EH (cell line): ENCODE data around the gene DENND1B.

Experiments used
- DNase-seq: peaks from one replicate; pipeline ENCODE4 v3.0.0-alpha.2; 2015; ENCODE audit warnings: low read depth

Gene DENND1B

DNA sequence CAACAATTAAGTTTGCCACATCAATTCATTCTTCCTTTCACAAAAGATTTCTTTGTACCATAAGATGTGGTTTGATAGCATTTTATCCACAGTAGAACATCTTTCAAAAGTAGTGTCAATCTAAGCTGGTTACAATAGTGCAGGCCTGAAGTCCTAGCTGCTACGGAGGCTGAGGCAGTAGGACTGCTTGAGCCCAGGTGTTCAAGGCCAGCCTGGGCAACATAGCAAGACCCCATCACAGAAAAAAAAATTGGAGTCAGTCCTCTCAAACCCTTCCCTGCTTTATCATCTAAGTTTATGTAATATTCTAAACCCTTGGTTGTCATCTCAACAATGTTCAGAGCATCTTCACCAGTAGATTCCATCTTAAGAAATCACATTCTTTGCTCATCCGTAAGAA lies 31.7 kb downstream of the DENND1B start:
- no peak for DNase-seq

DNA sequence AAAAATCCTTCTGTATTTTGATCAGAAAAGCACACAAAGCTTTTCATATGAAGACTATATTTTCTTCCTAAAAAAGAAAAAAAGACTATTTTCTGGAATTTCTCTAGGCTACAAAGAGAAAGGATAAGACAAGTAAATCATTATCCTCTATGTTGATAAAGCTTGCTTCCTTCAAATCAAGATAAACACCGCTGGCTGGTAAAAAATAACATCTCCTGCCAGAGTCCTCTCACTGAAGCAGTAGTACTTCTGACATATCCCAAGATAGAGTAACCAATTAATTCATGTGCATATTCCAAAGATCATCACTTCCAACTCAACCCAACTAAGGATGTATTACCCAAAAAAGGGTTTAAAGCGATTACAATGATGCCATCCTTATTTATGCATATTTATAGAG lies 34.3 kb downstream of the DENND1B start:
- DNase-seq = no peak

DNA sequence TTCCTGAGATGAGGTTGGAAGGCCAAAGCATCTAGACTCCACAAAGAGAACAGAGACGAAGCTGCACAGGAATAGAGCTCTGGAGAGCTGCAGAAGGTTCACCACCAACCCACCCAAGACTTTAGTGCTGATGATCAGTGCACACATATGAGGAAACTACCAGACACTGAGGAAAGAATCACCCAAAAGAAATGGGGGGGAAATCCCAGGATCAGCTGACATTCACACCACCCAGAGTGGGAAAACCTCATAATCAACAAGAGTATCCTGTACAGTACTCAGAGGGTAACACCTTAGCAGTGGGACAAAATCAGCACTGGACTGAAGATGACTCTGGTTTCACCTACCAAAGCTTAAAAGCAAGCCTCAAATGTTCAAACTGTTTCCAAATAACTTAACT lies 36.4 kb downstream of the DENND1B start:
- DNase-seq = no peak

DNA sequence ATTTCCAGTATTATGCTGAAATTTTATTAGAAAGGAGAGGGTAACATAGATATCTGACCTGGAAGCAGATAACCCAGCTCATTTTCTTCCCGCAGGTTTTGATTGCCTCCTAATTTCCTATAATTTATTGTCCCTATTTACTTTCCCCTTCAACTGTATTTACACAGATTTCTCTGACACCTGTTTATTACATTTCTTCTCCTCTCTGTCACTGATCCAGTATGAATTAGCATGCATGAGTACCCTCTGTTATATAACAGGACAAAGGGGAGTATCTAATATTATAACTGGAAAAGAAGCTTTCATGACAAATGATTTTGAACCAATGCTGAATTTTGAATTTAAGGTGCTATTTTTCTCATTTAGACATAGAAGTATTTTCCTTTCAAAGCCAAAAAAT lies 37.4 kb downstream of the DENND1B start:
- no peak for DNase-seq

DNA sequence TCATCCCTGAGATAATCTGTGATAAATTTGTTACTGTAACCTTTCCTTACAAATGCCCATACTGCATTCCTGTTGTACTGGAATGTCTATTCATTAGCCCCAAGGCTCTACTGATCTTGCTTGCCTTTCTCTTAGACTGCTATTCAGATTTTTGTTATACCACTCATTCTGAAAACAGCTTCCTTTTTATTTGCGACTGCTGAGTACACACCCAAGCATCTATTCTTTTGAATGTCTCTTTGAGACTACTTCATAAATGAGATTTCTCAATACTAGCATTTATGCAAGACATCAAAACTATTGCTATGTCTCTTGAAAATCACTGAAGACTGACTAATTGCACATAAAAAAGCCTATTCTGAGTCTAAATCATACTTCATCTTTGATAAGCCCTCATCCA lies 38.6 kb downstream of the DENND1B start:
- DNase-seq = peak; percentile 95

DNA sequence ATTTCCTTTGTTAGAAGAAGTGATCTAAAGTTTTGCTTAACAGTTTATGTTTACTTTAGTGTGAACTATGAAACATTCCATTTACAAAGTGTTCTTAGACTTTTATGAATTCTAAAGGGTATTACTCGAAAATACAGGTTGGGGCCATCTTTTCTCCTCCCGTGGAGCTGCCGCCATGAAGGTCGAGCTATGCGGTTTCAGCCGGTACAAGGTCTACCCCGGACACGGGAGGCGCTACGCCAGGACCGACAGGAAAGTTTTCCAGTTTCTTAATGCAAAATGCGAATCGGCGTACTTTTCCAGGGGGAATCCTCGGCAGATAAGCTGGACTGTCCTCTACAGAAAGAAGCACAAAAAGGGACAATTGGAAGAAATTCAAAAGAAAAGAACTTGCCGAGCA lies 39.8 kb downstream of the DENND1B start:
- no peak for DNase-seq

DNA sequence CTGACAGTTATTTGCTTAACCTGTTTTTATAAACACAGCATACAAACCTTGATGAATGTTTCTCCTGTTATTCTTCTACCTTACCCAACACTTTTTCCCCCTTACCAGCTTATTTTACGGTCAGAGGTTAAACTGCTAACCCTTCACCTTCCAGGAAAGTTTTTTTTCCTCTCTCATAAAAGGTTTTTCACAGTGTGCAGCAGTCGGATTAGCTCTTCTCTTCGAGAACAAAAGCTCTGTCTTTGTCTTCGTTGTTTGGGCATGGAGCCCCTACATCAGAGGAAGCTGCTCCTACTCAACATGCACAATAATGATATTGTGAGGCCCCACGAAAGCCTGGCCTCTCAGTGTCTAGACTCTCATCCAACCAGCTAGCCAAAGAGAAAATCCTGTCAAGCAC lies 42.0 kb downstream of the DENND1B start:
- no peak for DNase-seq

DNA sequence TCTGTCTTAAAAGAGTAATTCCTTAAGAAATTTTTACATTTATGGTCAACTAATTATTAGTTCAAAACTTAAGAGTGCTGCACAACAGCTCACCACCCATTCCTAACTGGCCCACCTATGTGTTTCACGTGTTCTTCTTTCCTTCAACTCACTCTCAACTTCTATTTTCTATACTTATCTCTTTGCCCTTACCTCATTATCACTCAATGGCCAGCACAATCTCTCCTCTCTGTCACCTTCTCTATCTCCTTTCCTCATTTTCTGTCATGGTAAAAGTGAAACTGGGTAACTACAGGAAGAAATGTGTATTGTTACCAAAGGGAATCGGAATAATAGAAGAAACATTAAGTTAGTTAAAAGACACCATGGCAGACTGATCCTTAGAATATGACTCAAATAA lies 43.1 kb downstream of the DENND1B start:
- DNase-seq = no peak

DNA sequence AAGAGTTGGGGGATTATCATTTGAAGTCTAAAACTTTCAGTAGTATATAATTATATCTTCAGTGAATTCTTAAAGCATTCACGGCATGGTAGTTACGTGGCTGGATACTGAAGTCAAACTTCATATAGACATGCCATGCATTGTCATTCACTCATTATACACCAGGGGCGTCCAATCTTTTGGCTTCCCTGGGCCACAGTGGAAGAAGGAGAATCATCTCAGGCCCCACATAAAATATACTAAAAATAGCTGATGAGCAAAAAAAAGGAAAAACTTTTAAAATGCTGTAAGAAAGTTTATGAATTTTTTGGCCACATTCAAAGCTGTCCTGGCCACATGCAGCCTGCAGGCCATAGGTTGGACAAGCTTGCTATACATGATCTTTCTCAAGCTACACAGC lies 43.8 kb downstream of the DENND1B start:
- DNase-seq = no peak

DNA sequence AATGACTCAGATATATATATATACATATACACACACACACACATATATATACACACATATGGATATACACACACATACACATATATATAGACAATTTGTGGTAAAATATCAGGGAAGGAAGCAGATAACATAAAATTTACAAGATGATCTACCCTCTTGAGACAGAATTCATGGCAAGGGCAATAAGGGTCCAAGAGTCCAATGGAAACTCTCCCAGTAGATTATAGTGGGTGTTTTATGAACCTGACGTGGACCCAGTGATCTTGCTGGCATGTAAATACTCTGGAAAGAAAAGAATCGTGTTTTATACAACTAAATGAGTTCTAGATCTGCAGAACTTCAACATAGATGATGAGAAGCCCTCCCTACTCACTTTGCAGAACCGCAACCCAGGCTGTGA lies 49.3 kb downstream of the DENND1B start:
- DNase-seq = no peak

DNA sequence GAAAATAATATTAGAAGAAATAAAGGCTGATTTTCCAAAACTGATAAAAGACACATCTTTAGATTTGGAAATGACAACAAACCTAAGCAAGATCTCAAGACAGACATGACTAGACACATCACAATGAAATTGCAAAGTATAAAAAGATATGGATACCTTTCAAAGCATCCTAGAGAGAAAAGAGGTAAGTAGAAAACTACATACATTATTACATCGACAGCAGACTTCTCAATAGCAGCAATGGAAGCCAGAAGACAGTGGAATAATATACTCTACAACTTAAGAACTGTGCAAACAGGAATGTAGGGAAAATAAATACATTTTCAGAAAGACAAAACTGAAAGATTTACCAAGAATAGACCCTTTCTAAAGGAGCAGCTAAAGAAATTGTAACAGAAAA lies 50.2 kb downstream of the DENND1B start:
- peak; percentile 32 for DNase-seq

DNA sequence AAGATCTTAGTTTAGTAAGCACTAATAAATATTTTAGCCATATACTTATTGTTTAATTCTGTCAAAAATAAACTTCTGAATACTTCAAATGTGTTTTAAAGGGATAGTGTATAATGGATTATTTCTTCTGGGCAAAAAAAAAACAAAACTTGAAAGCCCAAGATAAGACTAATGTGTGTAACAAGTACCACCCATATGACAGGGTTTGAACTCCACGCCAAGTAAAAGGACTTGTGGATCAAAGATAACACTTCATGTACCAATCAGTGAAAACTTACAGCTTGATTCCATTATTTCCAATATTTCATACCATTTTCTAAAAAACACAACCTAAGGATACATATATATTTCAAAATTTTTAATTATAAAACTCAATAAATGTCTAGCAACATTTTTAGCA lies 59.5 kb downstream of the DENND1B start:
- DNase-seq = no peak

DNA sequence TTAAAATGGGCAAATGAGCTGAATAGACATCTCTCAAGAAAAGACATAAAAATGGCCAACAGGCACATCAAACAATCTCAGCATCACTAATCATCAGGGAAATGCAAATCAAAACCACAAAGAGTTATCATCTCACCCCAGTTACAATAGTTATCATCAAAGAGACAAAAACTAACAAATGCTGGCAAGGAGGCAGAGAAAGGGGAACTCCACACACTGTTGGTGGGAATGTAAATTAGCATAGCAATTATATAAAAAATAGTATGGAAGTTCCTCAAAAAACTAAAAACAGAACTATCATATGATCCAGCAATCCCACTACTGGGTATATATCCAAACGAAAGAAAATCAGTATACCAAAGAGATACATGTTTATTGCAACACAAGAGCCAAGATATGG lies 68.7 kb downstream of the DENND1B start:
- no peak for DNase-seq

DNA sequence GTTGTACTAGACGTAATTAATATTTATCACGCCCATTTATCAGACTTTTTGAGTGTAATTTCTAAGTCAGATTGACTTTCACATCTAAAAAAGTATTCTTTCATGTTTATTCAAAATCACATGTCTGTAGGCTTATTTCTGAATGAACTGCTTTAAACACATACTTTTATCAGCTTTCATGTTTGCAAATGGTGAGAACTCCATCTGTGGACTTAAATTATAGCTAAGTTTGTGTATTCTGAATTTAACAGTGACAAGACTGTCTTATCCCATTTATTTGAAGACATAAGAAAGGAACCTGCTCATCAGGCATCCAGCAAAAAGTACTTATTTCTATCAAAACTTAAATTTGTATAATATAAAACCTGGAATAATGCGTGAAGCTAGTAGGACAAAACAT lies 69.3 kb downstream of the DENND1B start:
- no peak for DNase-seq

DNA sequence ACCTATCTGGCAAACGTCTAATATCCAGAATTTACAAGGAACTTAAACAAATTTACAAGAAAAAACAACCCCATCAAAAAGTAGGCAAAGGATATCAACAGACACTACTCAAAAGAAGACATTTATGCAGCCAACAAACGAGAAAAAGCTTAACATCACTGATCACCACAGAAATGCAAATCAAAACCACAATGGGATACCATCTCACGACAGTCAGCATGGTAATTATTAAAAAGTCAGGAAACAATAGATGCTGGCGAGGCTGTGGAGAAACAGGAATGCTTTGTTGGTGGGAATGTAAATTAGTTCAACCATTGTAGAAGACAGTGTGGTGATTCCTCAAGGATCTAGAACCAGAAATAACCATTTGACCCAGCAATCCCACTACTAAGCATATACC lies 74.6 kb downstream of the DENND1B start:
- DNase-seq = peak; percentile 69

DNA sequence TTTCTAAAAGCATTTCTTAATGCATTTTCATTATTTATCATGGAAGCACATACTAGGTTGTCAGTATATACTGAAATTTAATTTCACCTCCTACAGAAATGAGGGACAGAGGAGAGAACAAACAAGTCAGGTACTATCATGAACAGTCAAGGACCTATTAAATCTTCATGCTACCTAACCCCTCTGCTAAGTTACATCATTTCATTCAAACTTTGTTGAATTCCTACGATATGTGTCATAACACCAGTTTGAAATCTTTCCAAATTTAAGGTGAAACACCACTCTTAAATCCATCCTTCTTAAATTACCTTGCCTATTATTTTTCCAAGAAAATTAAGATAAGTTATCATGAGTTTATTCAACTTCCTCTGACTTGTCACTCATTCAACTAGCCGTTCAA lies 78.9 kb downstream of the DENND1B start:
- DNase-seq = peak; percentile 21

DNA sequence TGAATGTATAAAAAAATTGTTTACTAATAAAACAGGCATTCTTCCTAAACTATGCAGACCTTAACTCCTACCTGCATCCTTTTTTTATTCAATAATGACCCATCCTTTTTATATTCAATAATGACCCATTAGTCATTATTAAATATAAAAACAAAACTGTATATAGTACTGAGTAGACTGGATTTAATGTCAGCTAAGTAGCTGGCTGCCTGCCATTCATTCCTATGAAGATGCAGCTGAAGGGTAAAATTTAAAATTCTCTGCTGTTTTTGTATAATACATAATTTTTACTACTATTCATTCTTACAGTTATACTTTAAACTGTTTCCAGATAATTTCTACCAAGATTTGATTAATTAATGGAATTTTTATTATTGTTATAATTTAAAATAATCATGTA lies 79.3 kb downstream of the DENND1B start:
- DNase-seq = peak; percentile 44

DNA sequence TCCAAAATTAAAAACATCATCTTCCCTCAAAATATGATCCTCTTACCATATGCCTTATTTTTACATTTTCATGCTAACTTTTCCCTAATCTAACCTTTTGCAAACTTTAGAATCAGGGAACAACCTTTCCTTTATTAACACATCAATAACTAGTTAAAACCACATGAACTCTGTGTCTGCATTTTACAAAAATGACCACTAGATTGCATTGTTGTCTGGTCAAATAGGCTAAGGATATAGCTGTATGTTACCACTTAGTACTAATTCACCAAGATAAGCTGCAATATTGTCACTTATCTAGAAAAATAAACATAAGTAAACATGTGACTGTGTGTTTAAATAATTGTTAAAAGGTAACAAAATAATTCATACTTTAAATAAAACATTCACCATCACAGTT lies 82.3 kb downstream of the DENND1B start:
- DNase-seq = peak; percentile 44

DNA sequence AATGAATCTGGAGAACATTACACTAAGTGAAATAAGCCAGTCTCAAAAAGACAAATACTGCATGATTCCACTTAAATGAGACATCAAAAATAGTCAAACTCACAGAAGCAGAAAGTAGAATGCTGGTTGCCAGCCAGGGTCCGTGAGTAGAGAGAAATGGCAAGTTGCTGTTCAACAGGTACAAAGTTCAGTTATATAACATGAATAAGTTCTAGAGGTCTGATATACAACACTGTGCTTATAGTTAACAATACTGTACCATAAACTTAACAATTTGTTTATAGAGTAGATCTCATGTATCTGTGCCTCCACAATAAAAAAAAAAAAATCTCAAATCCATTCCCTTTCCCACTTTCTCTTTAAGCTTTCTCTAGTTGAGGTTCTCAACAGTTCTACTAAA lies 83.5 kb downstream of the DENND1B start:
- DNase-seq = no peak

DNA sequence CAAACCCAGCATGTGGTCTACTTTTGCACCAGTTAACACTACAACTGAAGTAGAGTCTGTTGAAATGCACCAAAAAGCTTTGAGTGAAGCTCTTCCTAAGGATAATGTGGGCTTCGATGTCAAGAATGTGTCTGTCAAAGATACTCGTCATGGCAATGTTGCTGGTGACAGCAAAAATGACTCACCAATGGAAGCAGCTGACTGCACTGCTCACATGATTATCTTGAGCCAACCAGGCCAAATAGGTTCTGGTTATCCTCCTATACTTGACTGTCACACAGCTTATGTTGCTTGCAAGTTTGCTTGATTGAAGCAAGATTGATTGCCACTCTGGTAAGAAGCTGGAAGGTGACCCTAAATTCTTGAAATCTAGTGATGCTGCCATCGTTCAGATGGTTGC lies 85.2 kb downstream of the DENND1B start:
- DNase-seq = no peak

DNA sequence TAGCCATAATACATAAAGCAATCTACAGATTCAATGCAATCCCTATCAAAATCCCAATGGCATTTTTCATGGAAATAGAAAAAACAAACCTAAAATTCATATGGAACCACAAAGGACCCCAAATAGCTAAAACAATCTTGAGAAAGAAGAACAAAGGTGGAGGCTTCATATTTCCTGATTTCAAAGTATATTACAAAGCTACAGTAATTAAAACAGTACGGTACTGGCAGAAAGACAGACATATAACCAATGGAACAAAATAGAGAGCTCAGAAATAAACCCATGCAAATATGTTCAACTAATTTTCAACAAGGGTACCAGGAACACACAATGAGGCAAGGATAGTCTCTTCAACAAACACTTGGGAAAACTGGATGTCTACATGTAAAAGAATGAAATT lies 87.0 kb downstream of the DENND1B start:
- no peak for DNase-seq

DNA sequence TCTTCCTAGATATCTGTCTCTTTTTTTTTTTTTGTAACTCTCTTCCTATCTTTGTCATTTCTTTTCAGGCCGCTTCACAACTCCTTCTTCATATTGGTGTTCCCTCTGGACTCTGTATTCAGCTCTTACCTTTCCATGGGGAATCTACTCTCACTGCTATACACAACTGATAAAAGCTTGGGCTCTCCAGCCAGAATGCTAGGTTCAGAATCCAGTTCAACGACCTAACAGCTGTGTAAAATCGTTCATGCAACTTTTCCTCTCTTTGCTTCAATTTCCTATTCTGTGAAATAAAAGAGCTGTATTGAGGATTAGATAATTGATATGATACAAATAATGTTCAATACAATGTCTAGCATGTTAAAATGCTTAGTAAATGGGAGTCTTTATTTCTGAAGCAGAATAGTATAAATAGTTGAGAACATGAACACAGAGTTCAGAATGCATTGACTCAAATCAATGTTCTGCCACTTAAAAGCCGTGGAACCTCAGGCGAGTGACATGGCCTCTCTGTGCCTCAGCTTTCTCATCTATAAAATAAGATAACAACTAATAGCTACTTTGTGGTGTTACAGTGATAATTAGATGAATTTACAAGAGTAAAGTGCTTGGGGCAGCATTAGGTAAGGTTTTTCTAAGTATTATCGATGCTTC lies 88.5 kb downstream of the DENND1B start:
- no peak for DNase-seq

DNA sequence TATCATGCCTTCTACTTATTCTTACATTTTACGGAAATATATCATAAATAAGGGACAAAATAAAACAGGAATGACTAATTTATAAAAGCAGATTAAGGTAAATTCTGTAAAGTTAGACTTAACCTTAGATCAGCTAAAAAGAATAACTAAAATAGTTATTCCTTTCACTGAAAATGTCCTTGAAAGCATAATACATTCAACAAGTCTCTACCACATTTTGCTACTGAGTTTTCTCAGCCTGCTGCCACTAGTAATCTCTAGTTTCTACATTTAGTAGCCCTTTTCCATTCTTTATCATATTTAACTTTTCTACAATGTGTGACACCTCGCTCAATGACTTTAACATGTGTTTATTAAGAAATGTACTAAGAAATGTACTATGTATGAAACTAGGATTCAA lies 89.0 kb downstream of the DENND1B start:
- DNase-seq = no peak

DNA sequence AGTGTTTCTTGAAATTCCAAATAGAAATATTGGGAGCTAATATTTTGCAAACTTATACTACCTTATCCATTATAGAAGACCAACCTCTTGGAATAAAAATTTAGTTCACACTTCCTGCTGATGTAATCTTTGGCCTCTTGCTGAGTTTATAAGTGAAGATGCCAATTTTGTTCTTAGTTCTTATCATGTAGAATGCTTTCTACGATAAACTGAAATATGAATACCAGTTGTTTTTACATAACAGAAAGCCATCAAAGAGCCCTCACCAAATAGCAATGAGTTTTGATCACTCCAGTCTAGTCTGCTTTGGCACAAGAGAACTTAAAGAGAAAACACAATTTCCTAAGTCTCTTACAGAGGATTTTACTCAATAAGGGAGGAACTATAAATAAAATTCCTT lies 89.5 kb downstream of the DENND1B start:
- DNase-seq = no peak
